ENCODE measurements around the gene IRF3.

GRCh38 chr19:49682274-49682673 is 16.6 kb upstream of the IRF3 start:
- TF ChIP-seq CTCF (conservative IDR thresholded peaks at IDR 0.05) (no peak), EZH2 (IDR thresholded peaks at IDR 0.05; ENCODE audit: low read depth) (no peak)
